Uterus (tissue), 2 donors: ENCODE data around the gene ILDR2.

Experiments
- CTCF ChIP-seq, 4 experiments: fragments of 200-600 bp in 2 of 4; fragments of 450-650 bp in 2 of 4; sonication (generic) in 2 of 4; IDR thresholded peaks; one replicate each; pipeline ENCODE4 v1.5.1; 2016 to 2019; ENCODE audit warnings: antibody characterized with exemption in 4 of 4, mild to moderate bottlenecking in 2 of 4, moderate library complexity in 1 of 4
- POLR2A ChIP-seq, 2 donors: fragments of 450-650 bp; IDR thresholded peaks; one replicate each; pipeline ENCODE4 v1.6.1; 2016; ENCODE audit warnings: antibody characterized with exemption in 2 of 2, mild to moderate bottlenecking in 1 of 2, moderate library complexity in 1 of 2

GRCh38 chr1:166975361-166976129 lies at the start of gene ILDR2:
- TF ChIP-seq CTCF (IDR thresholded peaks at IDR 0.05) (peak in 2 of 4 experiments; percentile 12 to 18), POLR2A (IDR thresholded peaks at IDR 0.05) (no peak)
